Stimulated activated CD8-positive, alpha-beta memory T cell treated with anti-CD3 and anti-CD28 coated beads, Interleukin-4, amount 100 ng/mL, for 4 hours (primary cell): ENCODE results near the gene RPGRIP1L.

Experiments used
- DNase-seq, 2 donors: peaks; one replicate each; pipeline ENCODE4 v3.0.0-alpha.2; 2020; ENCODE audit warnings: low read depth in 2 of 2, low spot score in 1 of 2

RPGRIP1L gene

DNA sequence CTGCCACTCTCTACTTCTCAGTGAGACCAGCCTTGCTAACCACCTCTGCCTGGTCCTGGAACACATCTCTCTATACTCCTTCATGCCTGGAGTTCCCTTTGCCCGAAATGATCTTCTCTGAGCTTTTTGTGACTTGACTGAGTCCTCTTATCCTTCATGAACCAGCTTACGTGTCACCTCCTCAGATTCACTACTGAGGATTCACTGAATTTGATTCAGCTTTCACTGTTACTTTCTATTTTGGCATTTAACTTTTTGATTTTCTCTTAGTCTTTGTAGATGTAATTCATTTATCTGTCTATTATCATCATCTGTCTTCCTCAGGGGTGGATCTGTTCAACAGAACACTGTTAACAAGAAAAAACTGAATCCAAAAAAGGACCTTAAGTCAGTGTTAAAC is 95.6 kb downstream of the RPGRIP1L start:
- DNase-seq = no peak

DNA sequence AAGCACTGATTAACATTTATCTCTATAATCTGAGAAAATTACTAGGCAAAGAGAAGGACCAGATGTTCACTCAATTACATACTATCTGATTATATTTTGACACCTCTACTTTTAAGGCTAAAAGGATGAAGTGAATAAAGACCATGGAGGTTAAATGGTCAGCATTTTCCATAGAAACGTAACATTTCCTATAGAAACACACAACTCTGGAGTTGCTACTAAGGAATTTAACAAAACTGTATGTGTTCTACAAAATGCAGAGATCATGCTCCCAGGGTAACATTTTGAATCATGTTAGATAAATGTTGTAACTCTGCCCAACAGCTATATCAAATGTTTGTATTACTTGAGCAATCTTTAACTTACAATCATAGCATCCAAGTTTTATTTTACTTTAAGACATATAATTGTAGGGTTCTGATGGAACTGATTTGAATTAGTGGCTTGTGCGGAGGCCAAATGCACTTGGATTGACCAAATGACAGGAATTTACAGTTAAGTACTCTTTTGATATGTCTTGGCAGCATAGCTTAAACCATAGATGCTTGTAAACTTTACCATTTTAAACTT is 97.7 kb downstream of the RPGRIP1L start:
- no peak for DNase-seq

DNA sequence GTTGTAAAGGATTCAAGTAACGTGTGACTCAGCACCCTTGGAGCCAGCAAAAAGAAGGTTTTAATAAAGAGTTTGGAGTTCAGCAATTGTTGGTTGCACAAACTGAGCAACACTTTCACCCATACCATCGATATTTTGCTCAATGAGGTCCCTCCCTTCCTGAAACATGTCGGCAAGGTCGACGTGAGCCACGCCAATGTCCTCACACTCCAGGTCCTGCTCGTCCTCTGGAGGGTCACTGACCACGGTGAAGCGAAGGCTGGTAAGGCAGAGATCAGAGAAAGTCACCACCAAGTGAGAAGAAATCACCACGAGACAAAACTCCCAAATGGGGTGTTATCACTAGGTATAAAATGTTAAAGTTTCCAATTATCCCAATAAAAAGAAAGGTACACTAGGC is 98.3 kb downstream of the RPGRIP1L start:
- DNase-seq = no peak

DNA sequence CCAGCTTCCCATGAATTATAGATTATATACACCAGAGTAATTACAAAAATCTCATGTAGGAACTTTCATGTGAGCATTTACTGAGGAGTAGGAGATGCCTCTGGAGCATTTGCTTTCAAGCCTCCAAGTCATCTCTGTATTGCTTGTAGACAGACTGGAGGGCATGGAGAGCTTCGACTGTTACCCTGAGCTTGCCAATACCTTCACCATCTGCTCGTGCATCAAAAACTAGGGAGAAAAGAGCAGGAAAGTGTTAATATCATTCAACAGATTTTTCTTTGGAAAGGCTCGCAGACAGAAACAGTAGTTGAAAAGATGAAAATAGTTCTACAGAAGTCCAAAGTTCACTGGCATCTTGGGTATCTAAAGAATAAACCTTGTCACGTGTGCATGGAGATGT is 101.7 kb downstream of the RPGRIP1L start:
- no peak for DNase-seq

DNA sequence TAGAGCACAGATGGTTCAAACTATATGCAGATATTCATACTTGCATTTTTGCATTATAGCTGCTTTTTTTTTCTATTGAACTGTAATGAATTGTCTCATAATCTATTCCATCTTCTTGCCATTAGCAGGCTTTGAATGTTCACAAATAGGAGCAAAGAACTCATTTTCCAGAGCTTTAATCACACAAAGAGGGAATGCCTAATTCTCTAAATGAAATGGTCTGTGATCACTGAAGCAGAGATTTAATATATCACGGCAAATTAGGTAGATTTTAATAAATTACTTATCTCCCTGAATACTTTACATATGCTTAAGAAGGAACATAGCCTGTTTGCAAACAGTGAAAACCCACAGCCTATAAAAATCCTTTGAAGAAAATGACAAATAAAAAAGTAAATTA is 103.0 kb downstream of the RPGRIP1L start:
- DNase-seq = no peak

DNA sequence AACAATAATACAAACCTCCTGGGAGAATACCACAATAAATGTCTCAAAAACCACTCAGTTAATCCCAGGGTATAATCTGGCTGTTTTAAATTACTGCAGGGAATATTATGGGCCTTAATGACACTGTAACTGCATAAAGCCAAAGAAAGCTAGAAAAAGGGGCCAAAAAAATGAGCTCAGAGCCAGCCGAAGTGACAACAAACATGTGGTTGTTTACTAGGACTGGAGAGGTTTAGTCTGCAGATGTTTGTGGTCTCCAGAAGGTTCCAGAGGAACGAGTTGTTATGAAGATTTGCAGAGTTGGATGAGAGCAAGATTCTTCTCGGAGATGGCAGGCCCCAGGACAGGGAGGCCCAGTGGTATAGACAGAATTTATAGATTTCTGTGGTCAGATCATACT is 103.5 kb downstream of the RPGRIP1L start:
- no peak for DNase-seq

DNA sequence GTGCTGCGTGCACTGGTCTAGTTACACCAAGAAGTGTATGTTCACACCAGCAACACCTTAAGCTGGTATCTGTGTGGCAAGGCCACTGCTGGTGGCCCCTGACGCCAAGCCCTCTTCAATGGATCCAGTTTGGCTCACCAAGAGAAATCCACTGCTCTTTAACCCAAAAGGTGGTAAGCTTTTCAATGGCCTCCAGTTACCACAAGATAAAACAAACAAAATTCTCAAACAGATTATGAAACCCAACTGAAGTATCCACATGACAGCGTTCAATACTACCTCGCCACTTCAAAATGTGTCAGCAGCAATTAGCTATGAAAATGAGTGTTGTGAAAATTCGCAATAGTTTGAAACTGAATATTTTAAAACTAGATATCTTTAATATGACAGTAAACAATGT is 104.1 kb downstream of the RPGRIP1L start:
- no peak for DNase-seq

DNA sequence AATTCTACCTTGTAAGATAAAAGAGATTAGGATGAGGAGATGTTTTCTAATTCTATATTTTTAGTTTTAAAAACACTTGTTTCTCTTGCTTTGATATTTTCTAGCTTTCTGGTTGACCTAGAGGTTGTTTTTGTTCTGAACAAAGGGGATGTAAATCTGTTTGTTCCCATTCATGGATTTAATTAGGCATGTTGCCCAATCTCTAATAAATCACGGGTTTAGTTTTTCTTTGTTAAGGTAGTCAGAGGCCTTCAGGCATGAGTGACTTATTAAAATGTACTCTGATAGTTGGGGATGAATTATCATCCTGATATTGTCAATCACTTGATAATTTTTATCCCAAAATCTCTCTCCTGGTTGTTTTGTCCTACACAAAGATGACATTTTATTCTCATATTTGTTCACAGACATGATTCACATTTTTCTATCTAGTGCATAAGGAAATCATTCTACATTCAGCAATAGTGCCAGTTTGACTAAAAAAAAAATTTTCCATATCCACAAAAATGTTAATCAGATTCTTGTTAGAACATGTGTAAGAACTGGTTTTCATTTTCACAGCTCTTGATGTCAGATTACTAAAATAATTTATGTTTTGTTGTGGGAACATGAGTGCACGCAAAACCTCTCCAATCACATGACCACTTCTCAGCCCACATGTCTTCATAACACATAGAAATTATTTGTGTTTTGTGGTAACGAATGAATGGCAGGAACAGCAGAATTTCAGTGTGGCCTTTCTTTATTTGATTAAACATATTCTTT is 105.0 kb downstream of the RPGRIP1L start:
- no peak for DNase-seq

DNA sequence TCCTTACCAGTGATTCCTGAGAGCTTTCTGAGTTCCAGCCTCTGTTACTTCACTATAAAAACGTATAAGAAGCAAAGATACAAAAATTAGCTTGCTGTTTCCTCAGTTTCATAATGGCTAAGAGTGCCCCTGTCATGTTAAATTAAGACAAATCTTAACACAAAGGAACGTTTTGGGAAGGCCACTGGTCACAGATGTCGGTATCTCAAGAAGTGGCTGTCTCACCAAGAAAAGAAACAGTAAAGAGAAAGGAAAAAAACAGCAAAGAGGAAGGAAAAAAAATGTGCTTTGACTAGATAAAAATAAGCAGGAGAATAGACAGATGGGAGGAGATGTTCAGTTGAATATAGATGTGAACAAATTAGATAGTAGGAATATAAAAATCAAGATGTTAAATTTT is 105.9 kb downstream of the RPGRIP1L start:
- DNase-seq = no peak

DNA sequence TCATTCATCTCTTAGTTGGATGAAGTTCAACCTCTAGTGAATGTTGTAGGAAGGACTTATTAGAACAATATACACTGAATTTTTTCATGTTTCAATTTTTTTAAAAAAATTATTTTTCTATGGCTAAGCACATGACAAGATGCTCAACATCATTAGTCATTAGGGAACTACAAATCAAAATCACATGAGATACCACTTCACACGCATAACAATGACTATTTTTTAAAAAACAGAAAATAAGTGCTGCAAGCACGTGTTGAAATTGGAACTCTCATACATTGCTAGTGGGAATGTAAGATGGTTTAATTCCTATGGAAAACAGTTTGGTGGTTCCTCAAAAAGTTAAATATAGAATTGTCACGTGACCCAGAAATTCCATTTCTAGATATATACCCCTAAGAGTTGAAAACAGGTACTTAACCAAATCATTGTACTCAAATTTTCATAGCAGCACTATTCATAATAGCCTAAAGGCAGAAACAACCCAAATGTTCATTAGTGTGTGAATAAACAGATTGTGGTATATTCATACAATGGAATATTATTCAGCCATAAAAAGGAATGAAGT is 115.5 kb downstream of the RPGRIP1L start:
- DNase-seq = no peak

DNA sequence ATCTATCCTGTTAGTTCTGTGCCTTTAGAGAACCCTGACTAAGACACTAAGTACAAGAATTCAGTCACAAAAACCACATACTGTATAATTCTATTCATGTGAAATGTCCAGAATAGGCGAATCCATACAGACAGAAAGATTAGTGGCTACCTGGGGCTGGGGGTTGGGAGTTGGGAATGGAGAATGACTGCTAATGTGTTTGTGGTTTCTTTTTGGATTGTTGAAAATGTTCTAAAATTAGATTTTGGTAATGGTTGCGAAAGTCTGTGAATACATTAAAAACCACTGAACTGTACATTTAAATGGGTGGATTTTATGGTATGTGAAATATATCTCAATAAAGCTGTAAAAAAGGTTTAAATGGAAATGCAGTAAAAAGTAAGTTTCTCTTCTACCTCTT is 120.3 kb downstream of the RPGRIP1L start:
- no peak for DNase-seq

DNA sequence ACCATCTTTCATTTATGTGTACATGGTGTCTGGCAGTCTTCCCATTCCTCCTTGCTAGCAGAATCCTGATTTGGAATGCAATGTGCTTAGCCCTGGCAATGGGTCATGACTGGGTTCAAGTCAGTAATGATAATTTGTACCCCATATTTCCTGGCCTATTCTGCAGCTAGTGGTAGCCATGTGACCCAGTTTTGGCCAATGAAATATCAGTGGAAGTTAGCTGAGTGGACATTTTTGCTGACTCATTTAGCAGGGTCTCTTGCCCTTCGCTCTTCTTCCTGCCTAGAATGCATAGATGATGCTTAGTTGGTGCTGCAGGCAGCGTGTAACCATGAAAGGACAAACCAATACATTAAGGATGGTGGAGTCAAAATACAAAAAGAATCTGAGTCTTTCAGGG is 121.9 kb downstream of the RPGRIP1L start:
- DNase-seq = no peak

DNA sequence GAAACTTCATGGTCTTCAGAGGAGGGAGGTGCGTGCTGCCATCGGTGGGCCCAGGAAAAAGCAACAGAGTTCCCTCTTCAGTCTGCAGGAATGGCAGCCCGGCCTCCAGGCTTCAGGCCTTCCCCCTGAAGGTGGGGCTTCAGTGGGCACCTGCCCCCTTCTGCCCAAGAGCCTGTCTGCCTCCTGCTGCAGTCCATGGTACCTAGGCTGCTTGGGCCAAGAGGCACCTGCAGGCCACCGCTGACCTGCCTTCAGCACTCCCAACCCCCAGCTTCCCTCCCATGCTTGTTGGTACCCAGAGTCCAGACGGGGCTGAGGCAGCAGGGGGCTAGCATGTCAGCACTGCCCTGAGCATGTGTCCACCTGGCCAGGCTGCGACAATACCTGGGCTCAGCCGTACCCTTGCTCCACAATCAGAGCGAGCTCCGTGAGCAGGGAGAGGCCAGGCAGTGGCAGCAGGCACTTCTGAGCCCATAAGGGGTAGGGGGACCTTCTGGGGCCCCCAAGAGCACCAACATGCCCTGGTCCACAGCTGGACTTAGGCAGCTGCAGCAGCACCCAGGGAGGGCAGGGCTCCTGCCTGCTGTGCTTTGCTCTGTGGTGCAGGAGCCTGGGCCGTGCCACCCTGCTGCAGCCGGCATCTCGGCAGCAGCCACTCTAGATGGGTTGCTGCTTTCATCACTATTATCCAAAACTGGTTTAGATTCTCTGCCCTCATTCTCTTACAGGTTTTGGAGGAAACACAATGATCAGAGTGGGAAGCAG is 123.4 kb downstream of the RPGRIP1L start:
- DNase-seq = no peak

DNA sequence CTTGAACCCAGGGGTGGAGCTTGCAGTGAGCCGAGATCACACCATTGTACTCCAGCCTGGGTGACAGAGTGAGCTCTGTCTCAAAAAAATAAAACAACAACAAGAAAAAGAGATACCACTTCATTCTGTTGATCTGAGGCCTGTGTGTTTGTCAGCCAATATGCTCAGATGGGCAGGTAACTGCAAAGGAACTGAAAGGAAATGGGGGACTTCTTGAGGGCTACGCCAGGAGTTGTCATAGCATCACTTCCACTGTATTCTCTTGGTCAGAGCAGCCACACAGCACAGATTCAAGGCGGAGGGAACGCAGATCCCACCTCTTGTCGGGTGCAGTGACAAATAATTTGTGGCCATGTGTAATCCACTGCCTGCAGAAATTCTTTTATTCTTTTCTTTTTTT is 126.8 kb downstream of the RPGRIP1L start:
- no peak for DNase-seq

DNA sequence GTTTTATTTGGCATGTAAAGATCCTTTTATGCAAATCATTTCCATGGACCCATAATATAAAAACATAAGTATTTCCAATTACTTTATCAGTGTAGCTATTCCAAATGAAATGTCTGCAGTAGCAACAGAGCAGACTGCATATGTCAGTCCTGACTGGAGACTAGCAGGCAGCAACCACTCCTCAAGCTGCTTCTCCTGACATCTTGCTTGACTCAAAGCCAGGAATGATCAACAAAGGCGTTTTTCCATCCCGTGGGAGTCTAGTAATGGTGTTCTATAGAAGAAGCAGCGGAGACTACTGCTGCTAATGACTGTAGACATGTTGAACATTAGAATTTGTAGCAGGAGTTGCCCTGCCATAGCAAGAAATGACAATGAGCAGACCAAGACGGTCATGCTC is 127.4 kb downstream of the RPGRIP1L start:
- no peak for DNase-seq

DNA sequence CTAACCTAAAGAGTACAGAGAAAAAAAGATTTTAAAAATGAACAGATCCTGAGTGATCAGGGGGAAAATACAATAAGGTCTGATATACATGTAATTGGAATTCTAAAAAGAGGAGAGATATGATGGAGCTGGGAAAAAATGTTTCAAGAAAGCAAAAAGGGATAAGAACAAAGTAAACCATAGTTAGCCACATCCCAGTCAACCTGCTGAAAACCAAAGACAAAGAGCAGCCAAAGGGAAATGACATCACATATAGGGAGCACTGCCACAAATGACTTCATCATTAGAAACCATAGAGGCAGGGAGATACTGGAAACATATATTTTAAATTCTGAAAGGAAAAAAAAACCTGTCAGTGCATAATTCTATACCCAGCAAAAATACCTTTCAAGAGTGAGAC is 131.9 kb downstream of the RPGRIP1L start:
- no peak for DNase-seq

DNA sequence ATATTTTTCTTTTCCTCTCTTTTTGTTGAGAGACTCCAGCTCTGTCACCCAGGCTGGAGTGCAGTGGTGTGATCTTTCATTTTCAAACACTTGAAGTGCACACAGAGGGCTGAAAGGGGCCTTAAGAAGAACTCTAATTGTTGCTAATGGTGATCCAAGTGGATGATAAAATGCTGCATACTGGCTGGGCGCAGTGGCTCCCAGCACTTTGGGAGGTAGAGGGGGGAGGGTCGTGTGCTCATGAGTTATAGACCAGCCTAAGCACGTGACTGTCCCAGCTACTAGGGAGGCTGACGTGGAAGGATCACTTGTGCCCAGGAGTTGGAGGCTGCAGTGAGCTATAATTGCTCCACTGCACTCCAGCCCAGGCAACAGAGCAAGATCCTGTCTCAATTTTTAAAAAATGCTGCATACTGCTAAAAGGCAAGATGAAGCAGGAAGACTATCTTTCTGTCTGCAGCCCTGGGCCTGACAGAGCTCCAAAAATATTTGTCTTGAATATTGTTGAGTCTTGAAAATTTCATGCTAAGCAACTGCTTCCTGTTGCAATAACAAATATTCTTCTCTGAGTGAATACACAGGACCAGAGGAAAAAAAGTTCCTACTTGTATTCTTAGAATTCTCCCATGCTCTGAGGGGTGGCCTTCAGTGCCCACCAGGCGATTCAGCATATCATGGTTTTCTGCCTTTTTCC is 137.0 kb downstream of the RPGRIP1L start:
- no peak for DNase-seq

DNA sequence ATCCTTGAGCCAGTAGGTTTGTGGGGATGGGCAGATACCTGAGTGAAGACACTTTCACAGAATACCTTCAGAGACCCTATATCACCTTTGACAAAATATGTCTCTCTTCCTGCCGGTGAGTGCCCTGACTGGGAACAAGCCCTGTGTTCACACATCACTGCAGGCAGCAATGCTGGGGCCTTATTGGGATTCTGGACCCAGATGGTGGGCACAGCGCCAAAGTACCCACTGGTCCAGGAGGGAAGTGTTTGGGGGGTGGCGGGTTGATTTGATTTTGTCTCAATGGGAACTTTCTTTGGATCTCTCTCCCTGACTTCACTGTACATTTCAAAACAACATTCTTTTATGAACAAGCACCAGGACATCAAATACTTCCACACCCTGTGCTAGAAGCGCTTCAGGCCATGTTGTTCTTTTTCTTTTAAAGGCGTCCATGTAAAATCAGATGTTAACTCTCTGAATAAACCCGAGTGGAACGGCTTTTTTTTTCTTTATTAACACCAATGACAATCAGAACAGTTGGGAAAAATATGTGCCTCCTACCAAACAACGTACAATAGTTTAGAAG is 138.3 kb downstream of the RPGRIP1L start:
- DNase-seq = no peak

DNA sequence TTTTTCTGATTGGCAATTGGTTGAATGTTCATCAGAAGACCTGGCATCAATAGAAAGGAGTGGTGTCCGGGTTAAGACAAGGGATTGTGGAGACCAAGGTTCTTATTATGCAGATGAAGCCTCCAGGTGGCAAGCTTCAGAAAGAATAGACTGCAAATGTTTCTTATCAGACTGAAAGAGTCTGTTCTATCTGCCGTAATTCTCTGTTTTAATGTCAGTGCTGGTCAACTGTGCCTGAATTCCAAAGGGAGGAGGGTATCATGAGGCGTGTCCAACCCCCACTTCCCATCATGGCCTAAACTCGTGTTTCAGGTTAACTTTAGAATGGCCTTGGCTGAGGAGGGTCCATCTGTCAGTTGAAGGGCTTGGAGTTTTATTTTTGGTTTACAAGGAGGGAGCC is 140.2 kb downstream of the RPGRIP1L start:
- DNase-seq = no peak

DNA sequence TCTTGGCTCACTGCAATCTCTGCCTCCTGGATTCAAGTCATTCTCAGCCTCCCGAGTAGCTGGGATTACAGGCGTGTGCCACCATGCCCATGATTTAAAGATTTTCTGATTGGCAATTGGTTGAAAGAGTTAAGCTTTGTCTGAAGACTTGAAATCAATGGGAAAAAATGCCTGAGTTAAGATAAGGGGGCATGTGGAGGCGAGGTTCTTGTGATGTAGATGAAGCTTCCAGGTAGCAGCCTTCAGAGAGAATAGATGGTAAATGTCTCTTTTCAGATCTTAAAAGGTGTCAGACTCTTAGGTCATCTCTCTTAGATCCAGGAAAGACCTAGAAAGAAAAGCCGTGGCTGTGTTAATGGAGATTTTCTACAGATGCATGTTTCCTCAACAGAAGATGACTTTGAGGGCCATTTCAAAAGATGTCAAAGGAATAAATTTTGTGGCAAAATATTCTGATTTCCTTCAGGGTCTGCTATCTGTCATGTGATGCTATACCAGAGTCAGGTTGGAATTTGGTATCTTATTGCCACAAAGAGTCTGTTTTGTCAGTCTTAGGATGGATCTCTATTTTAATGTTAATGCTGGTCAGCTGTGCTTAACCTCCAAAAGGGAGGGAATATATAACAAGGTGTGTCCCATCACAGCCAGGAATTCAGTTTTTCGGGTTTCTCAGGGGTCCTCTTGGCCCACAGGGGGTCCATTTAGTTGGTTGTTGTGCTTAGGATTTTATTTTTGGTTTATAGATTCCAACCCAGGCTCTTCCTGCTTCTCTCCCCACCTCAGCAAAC is 142.4 kb downstream of the RPGRIP1L start:
- no peak for DNase-seq
